ENCODE measurements around the gene GPX8.

DNA sequence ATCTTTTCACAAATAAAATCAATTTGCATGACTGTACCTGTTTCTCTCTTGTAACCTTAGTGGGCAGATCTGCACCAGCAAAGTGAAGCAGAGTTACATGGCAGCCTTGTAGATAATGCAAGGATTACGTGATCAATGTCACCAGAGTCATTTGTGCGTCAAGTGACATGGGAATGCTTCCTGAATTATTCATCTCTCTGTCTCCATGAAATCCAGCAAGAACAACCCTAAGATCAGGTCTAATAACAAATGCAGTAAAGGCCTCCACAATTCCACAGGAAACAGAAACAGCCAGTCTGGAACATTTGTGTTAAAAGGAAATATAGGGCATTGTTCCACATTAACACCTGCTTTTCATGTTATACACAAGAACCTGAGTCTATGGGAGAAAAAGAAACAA is 49.8 kb upstream of the GPX8 start:
- TF ChIP-seq CTCF (conservative IDR thresholded peaks at IDR 0.05; ENCODE audit: low read depth, low read length) (no peak), EZH2phosphoT487 (IDR thresholded peaks at IDR 0.05; ENCODE audit: borderline replicate concordance, low read length) (no peak), EZH2 (IDR thresholded peaks at IDR 0.05; ENCODE audit: low read length, unreplicated experiment) (no peak)
